UCSD-AML1 (cell line): ENCODE data around the gene PHYKPL.

Experiments used
- DNase-seq: peaks from one replicate; lab custom pipeline; 2025; ENCODE audit not compliant: unreplicated experiment; lab: John Stamatoyannopoulos, UW

Gene PHYKPL

DNA sequence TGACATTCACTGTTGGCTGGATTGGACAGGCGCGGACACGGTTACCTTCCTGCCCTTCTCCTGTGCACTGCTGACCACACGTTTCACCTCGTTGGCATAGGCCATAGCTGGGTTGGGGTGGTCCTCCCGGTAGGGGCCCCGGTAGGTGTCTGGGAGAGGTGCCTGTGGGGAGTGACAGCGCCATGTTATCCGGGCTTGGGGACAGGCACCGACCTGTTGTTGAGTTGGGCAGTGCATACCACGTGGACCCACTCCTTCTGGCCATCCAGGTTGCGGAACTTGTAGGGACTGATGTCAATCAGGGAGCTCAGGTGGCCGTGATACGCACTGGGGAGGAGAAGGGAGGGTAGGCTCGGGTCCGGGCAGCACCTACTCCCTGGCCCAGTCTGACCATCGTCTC is 8.2 kb downstream of the PHYKPL start:
- DNase-seq = no peak

DNA sequence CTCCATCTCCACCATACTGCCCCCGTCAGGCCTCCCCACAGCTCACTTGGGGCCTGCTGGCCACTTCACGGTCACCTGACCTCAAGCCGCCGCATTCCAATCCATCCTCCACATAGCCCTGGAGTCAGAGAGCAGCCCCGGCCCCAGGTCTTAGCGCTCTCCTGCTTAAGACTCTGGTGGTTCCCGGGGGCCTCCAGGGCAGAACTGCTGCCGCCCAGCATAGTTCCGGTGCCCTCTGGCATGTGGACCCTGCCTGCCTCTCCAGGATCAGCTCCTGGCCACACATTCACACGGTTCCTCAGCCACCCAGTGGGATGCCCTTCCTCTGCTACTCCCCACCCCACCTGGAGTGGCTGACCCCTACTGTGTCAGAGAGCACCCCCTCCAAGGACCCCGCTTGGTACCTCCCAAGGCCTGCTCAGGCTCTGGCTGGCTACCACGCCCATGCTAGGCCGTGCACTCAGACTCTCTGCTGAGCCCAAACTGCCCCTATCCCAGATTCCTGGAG is 8.7 kb downstream of the PHYKPL start:
- DNase-seq = no peak

GRCh38 chr5:178223196-178223773 is 9.3 kb downstream of the PHYKPL start:
- DNase-seq = no peak

GRCh38 chr5:178222292-178222691 is 10.3 kb downstream of the PHYKPL start:
- DNase-seq = no peak

DNA sequence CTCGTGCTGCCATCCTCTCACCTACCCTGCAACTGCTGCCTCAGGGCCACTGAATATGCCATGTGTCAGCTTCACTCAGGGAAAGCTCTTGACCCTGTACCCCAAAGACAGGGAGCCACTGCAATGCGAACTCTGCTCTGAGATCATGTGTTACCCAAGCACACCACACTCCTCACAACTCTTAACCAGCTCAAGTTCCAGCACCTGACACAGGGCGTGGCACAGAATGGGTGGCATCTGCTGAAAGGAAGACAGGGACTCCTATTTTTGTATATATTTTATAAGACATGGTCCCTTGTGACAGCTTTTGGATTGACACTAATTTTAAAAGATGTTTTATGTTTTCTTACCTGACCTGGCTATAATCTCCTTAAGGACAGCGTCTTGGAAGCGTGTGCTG is 10.7 kb downstream of the PHYKPL start:
- DNase-seq = no peak

DNA sequence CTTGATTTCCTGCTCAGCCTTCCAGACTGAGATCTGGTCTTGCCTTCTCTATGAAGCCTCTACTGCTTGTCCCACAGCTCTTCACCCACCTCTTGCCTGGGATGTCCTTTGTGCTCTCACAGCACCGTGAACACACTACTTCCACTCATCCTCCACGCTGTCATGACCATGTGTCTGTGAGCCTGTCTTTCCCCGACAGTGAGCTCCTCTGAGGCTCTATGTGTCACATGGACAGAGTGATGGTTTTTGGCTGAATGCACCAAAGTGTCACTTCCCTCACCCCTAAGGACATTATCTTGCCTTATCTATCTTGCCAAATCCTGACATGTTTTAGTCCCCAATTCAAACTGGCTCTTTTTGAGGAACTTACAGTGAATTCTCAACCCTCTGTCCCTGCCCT is 11.3 kb downstream of the PHYKPL start:
- DNase-seq = no peak

GRCh38 chr5:178218827-178219226 is 13.8 kb downstream of the PHYKPL start:
- no peak for DNase-seq

DNA sequence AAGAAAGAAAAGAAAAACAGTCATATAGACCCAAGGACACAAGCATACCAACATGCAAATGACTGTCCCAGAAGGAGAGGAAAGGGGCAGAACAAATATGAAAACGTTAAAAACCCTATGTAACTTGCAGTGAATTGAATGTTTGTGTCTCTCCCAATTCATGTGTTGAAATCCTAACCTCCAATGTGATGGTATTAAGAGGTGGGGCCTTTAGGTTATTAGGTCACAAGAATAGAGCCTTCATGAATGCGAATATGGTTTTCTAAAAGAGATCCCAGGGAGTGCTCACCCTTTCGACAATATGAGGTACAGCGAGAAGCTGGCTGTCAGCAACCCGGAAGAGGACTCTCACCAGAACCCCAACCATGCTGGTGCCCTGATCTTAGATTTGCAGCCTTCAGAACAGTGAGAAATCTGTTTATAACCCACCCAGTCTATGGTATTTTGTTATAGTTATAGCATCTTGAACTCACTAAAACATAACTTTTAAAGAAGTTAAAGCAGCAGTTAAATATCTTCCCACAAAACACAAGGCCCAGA is 14.3 kb downstream of the PHYKPL start:
- no peak for DNase-seq

GRCh38 chr5:178216779-178217178 is 15.8 kb downstream of the PHYKPL start:
- no peak for DNase-seq

GRCh38 chr5:178216088-178216534 is 16.5 kb downstream of the PHYKPL start:
- no peak for DNase-seq

GRCh38 chr5:178215280-178216002 is 17.2 kb downstream of the PHYKPL start:
- DNase-seq = no peak

DNA sequence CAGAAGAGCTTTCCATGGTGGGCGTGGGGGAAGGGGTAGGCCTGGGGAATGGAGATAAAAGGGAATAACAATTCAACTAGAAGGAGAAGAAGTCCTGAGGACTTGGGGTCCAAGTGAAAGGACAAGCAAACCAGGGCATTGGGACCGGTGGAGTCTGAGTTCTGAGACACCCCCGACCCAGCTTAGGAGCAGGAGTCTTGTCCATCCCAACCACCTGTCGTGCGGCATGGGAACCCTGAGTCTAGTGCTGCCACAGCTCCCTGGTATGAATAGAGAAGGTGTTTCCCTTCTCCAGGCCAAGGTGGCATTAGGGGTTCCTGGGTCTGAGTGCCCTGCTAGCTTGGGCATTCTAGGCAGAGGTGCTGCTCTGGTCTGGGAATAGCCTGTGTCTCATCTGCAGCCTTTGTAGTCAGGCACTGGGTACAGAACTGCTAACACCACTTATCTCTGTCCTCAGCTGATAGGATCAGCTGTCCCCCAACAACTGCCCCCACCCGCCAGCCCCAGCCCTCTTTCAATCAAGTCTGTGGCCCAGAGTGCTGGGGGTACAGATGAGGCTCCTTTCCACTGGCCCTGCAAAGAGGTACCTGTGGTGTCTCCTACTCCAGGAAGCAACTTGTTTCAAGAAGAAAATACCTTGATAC is 18.3 kb downstream of the PHYKPL start:
- no peak for DNase-seq

DNA sequence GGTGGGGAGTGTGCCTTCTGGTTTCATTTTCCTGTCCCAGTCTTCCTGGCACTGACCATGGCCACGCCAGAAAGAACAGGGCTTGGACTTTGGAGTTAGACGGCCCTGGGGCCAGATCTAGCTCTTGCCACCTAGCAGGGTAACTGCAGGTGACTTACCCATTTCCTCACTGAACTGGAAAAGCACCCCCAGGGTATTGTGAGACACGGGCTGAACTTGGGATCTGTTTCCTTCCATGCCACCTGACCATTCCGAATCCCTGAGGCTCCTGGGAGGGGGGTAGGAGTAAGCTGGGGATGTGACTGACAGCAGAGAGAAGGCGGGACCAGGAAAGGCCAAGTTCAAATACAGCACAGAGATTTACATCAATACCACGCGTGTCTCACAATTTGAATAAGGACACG is 18.9 kb downstream of the PHYKPL start:
- DNase-seq = no peak

DNA sequence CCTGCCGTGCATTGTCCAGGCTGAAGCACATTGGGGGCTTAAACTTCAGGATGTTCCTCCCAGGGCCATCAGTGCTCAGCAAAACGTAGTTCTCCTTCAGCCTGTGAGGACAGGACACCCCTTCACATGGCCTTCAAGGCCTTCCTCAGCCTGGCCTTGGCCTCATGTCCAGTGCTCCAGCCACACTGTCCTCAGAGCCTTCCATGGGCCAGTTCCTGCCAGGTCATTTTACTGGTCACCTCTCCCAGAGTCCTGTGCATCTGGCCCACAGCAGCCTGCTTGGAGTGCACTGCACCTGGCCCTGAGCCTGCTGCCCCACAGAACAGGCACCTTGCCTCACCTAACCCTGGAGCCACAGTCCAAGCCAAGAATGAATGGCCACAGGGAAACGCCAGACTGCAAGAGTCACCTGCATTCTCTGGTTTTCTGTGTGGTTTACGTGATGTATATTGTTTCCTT is 19.6 kb downstream of the PHYKPL start:
- no peak for DNase-seq

DNA sequence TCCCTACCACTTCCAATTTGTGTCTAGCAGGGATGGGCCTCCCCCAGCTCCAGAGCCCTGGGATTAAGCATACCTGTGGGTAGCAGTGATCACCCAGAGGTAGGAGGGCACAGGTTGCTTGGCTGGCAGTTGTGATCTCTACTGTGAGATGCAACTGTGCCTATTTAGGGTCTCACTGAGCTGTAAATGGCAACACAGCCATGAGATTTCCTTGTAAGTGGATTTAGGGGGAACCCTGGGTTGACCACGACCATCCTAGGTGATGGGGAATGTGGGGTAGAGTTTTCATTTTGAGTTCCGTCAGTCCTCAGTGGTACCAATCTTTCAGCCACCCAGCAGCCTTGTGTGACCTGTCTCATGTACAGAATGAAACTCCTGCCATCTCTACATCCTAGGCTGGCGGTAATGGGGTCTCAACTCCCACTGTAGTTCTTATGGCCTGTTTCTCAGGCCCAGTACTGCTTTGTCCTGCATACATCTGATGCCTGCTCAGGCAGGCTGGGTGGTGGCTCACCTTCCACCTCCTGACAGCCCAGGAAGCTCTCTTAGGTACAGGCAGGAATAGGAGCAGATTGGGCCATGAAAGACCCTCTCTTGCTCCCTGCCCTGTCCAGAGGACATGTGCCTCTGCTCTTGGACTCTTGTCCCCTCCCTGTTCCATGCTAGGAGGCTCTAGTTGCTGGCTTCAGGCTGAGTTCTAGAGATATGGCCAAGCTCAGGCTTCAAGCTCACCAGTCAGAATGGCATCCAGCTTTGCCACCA is 20.2 kb downstream of the PHYKPL start:
- DNase-seq = no peak

GRCh38 chr5:178211095-178212048 is 21.2 kb downstream of the PHYKPL start:
- no peak for DNase-seq

GRCh38 chr5:178210686-178211085 is 21.9 kb downstream of the PHYKPL start:
- DNase-seq = no peak

GRCh38 chr5:178210073-178210535 is 22.5 kb downstream of the PHYKPL start:
- DNase-seq = no peak

GRCh38 chr5:178209334-178210072 is 23.1 kb downstream of the PHYKPL start:
- no peak for DNase-seq
